Neuronal stem cell (in vitro differentiated cells): ENCODE data around the gene CIC.

Experiments used
- DNase-seq: peaks from one replicate; pipeline ENCODE4 v3.0.0-alpha.2; 2013; ENCODE audit warnings: low spot score
- H2AFZ ChIP-seq: one replicate; pipeline ENCODE4 v1.6.1; 2013; ENCODE audit warnings: mild to moderate bottlenecking, low read length, inconsistent platforms
- H2AK5ac ChIP-seq: 2 replicates; pipeline ENCODE4 v1.6.1; 2013; ENCODE audit warnings: low read depth, mild to moderate bottlenecking, inconsistent platforms, low read length, moderate library complexity, mixed read lengths
- H2BK120ac ChIP-seq: 2 replicates; pipeline ENCODE4 v1.6.1; 2013; ENCODE audit warnings: low read depth, mild to moderate bottlenecking, inconsistent platforms, low read length, moderate library complexity, mixed read lengths
- H2BK12ac ChIP-seq: one replicate; pipeline ENCODE4 v1.6.1; 2013; ENCODE audit warnings: low read length, inconsistent platforms
- H2BK15ac ChIP-seq: 2 replicates; pipeline ENCODE4 v1.6.1; 2013; ENCODE audit warnings: mild to moderate bottlenecking, low read length, inconsistent platforms, mixed read lengths
- H2BK5ac ChIP-seq: one replicate; pipeline ENCODE4 v1.6.1; 2013; ENCODE audit warnings: inconsistent platforms, mild to moderate bottlenecking, low read length, moderate library complexity
- H3K14ac ChIP-seq: one replicate; pipeline ENCODE4 v1.6.1; 2013; ENCODE audit warnings: low read length, inconsistent platforms
- H3K18ac ChIP-seq: 2 replicates; pipeline ENCODE4 v1.6.1; 2013; ENCODE audit warnings: low read length, inconsistent platforms
- H3K23ac ChIP-seq: 2 replicates; pipeline ENCODE4 v1.6.1; 2013; ENCODE audit warnings: low read depth, mild to moderate bottlenecking, mixed read lengths, low read length, inconsistent platforms; ENCODE audit not compliant: poor library complexity
- H3K27ac ChIP-seq: replicated peaks from 3 replicates; pipeline ENCODE4 v1.5.1; 2013; ENCODE audit warnings: low read length, inconsistent platforms
- H3K27me3 ChIP-seq, 3 experiments: 2 replicates each; pipeline ENCODE4 v1.6.1; 2013; ENCODE audit warnings: low read length in 3 of 3, mild to moderate bottlenecking in 2 of 3, inconsistent platforms in 1 of 3, low read depth in 1 of 3, mixed read lengths in 1 of 3, moderate library complexity in 1 of 3; ENCODE audit not compliant: control insufficient read depth in 3 of 3, insufficient read depth in 3 of 3
- H3K36me3 ChIP-seq, 2 donors: replicated peaks in 1 of 2; 2 replicates each; pipeline ENCODE4 v1.6.1; 2013; ENCODE audit warnings: low read length in 2 of 2; ENCODE audit not compliant: control insufficient read depth in 2 of 2, insufficient read depth in 2 of 2
- H3K4ac ChIP-seq: 2 replicates; pipeline ENCODE4 v1.6.1; 2013; ENCODE audit warnings: inconsistent platforms, mild to moderate bottlenecking, low read length, moderate library complexity
- H3K4me1 ChIP-seq, 2 donors: 1 replicate in 1 of 2; 2 replicates in 1 of 2; pipeline ENCODE4 v1.6.1; 2013; ENCODE audit warnings: low read length in 2 of 2, low read depth in 1 of 2; ENCODE audit not compliant: control insufficient read depth in 2 of 2, insufficient read depth in 1 of 2
- H3K4me2 ChIP-seq: one replicate; pipeline ENCODE4 v1.6.1; 2013; ENCODE audit warnings: mild to moderate bottlenecking, low read length, inconsistent platforms; ENCODE audit not compliant: insufficient read depth, poor library complexity, severe bottlenecking
- H3K4me3 ChIP-seq, 2 donors: 2 replicates each; pipeline ENCODE4 v1.5.1; 2013; ENCODE audit warnings: low read length in 2 of 2, mild to moderate bottlenecking in 2 of 2, inconsistent platforms in 1 of 2, moderate library complexity in 1 of 2
- H3K79me1 ChIP-seq: one replicate; pipeline ENCODE4 v1.6.1; 2013; ENCODE audit warnings: low read depth, mild to moderate bottlenecking, inconsistent platforms, low read length, moderate library complexity
- H3K9ac ChIP-seq: one replicate; pipeline ENCODE4 v1.6.1; 2013; ENCODE audit warnings: mild to moderate bottlenecking, low read depth, low read length, inconsistent platforms; ENCODE audit not compliant: poor library complexity
- H3K9me3 ChIP-seq, 2 donors: replicated peaks in 1 of 2; 2 replicates each; pipeline versions ENCODE3 to v1.6.1; 2013; ENCODE audit warnings: low read length in 2 of 2, mild to moderate bottlenecking in 2 of 2, inconsistent platforms in 1 of 2, low read depth in 1 of 2, mixed read lengths in 1 of 2, moderate library complexity in 1 of 2; ENCODE audit not compliant: control insufficient read depth in 2 of 2, insufficient read depth in 1 of 2
- H4K8ac ChIP-seq: one replicate; pipeline ENCODE4 v1.6.1; 2013; ENCODE audit warnings: low read depth, mild to moderate bottlenecking, inconsistent platforms, low read length, moderate library complexity
- H4K91ac ChIP-seq: one replicate; pipeline ENCODE4 v1.6.1; 2013; ENCODE audit warnings: low read length, low read depth, mild to moderate bottlenecking, inconsistent platforms; ENCODE audit not compliant: poor library complexity
- WGBS, 2 donors: extraction: QIAGEN DNeasy Blood & Tissue Kit; methylation state at CpG; one replicate each; pipeline ENCODE4 v1.1.7; 2013; ENCODE audit warnings: missing lambda C conversion rate in 2 of 2, mixed read lengths in 1 of 2; ENCODE audit not compliant: insufficient read length in 2 of 2, insufficient replicate concordance in 1 of 2; ENCODE audit errors: extremely low coverage in 2 of 2; 5-methylcytosine and 5-hydroxymethylcytosine counted together

CIC gene

GRCh38 chr19:42309686-42310085, 40.6 kb downstream of the CIC start:
- H2AK5ac ChIP-seq: peak overlapping the region; percentile 56
- no CpG with 5 or more reads among the region's 14 CpGs for WGBS, 2 donors
- no peak overlapping the region for H2BK5ac ChIP-seq
- peaks cover 0 to 5% of the 10 kb centered on the region in 2 donors for H3K4me1 ChIP-seq
- peak overlapping the region; percentile 76 for H3K18ac ChIP-seq
- H3K36me3 ChIP-seq: no peaks in the 10 kb centered on the region
- no peak overlapping the region for H3K27ac ChIP-seq
- no peak overlapping the region for H4K91ac ChIP-seq
- no peaks in the 10 kb centered on the region for H3K79me1 ChIP-seq
- peak overlapping the region; percentile 70 for H3K9ac ChIP-seq
- no peak overlapping the region for H2BK12ac ChIP-seq
- H3K4ac ChIP-seq: no peak overlapping the region
- no peak overlapping the region for H4K8ac ChIP-seq
- no peak overlapping the region for H2AFZ ChIP-seq
- no peak overlapping the region for H3K4me2 ChIP-seq
- peaks cover 0 to 12% (median 0%) of the 10 kb centered on the region in 3 experiments for H3K27me3 ChIP-seq
- H3K9me3 ChIP-seq: no peaks in the 10 kb centered on the region
- H3K4me3 ChIP-seq: no peak overlapping the region
- peak overlapping the region; percentile 32 for H2BK15ac ChIP-seq
- no peak for DNase-seq
- no peak overlapping the region for H3K23ac ChIP-seq
- peak overlapping the region; percentile 56 for H3K14ac ChIP-seq
- H2BK120ac ChIP-seq: no peak overlapping the region

DNA sequence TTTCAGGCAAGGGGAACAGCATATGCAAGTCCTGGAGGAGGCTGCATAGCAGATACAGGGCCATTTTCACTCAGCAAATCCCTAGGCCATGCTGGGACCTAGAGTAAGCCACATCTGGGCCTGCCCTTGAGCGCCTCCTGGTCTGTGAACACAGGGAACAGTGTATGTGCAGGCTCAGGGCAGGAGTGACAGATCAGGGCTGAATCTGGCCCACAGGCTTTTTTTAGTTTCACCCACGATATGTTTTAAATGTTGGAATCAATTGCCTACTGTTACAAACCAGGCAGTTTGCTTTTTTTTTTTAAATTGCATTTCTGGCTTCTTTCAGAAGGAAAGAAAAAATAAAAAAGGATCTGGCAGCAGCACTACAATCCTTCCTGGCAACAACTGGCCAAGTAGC, 42.6 kb downstream of the CIC start:
- H3K4me1 ChIP-seq: peaks cover 4 to 5% of the 10 kb centered on the region in 2 donors
- H3K23ac ChIP-seq: no peak overlapping the region
- no peak overlapping the region for H3K27ac ChIP-seq
- no peak for DNase-seq
- H3K36me3 ChIP-seq: no peaks in the 10 kb centered on the region
- no peak overlapping the region for H2BK120ac ChIP-seq
- H3K4ac ChIP-seq: no peak overlapping the region
- peaks cover 0 to 17% (median 0%) of the 10 kb centered on the region in 3 experiments for H3K27me3 ChIP-seq
- no peaks in the 10 kb centered on the region for H3K79me1 ChIP-seq
- no peak overlapping the region for H4K91ac ChIP-seq
- H4K8ac ChIP-seq: no peak overlapping the region
- no peak overlapping the region for H3K14ac ChIP-seq
- H2AK5ac ChIP-seq: peak overlapping the region; percentile 68
- H2BK15ac ChIP-seq: no peak overlapping the region
- H3K9me3 ChIP-seq: no peaks in the 10 kb centered on the region
- H3K18ac ChIP-seq: no peak overlapping the region
- no peak overlapping the region for H3K4me3 ChIP-seq
- H2BK12ac ChIP-seq: no peak overlapping the region
- no peak overlapping the region for H3K4me2 ChIP-seq
- H3K9ac ChIP-seq: no peak overlapping the region
- no CpG with 5 or more reads among the region's 2 CpGs for WGBS, 2 donors
- no peak overlapping the region for H2BK5ac ChIP-seq
- no peak overlapping the region for H2AFZ ChIP-seq

GRCh38 chr19:42312370-42312769, 43.3 kb downstream of the CIC start:
- no peaks in the 10 kb centered on the region for H3K36me3 ChIP-seq
- H3K9ac ChIP-seq: no peak overlapping the region
- H2BK12ac ChIP-seq: no peak overlapping the region
- no peak overlapping the region for H3K4ac ChIP-seq
- no peak overlapping the region for H3K4me2 ChIP-seq
- WGBS, 2 donors: no CpG with 5 or more reads among the region's 5 CpGs
- H4K91ac ChIP-seq: no peak overlapping the region
- H3K79me1 ChIP-seq: no peaks in the 10 kb centered on the region
- peaks cover 0 to 17% (median 0%) of the 10 kb centered on the region in 3 experiments for H3K27me3 ChIP-seq
- H3K4me1 ChIP-seq: peaks cover 5 to 8% of the 10 kb centered on the region in 2 donors
- H2AK5ac ChIP-seq: peak overlapping the region; percentile 2
- H3K27ac ChIP-seq: no peak overlapping the region
- H3K9me3 ChIP-seq: no peaks in the 10 kb centered on the region
- H2BK120ac ChIP-seq: no peak overlapping the region
- H2AFZ ChIP-seq: peak overlapping the region; percentile 96
- no peak overlapping the region for H2BK15ac ChIP-seq
- no peak for DNase-seq
- H4K8ac ChIP-seq: no peak overlapping the region
- no peak overlapping the region for H3K14ac ChIP-seq
- H2BK5ac ChIP-seq: no peak overlapping the region
- H3K4me3 ChIP-seq: no peak overlapping the region
- H3K18ac ChIP-seq: peak overlapping the region; percentile 16
- H3K23ac ChIP-seq: peak overlapping the region; percentile 83

GRCh38 chr19:42313096-42313839, 44.2 kb downstream of the CIC start, which contains the start of gene TMEM145:
TSS of gene TMEM145 (plus strand) at chr19:42313309. CDS start at chr19:42313377, 68 bp downstream.
- Histone ChIP-seq H2AK5ac (peak within 1 kb of the TSS; percentile 2), H3K27ac (no peak within 1 kb of the TSS)
- WGBS, 2 donors: no CpG with 5 or more reads among the region's 67 CpGs

More at GRCh38 chr19:42313096-42313839, 44.2 kb downstream of the CIC start, which contains the start of gene TMEM145:
- Histone ChIP-seq H2BK5ac (no peak within 1 kb of the TSS), H4K8ac (no peak within 1 kb of the TSS), H3K9ac (peak within 1 kb of the TSS; percentile 44), H3K27me3 (peaks cover 0 to 17% (median 0%) of the 10 kb centered on the region in 3 experiments), H3K4me2 (peak within 1 kb of the TSS; percentile 98), H3K4me1 (peaks cover 5 to 8% of the 10 kb centered on the region in 2 donors), H2AFZ (peak within 1 kb of the TSS; percentile 96), H2BK15ac (no peak within 1 kb of the TSS), H2BK120ac (no peak within 1 kb of the TSS), H3K9me3 (no peaks in the 10 kb centered on the region), H3K4me3 (peak within 1 kb of the TSS; percentile 52 to 79), H3K79me1 (no peaks in the 10 kb centered on the region), H3K36me3 (no peaks in the 10 kb centered on the region), H2BK12ac (no peak within 1 kb of the TSS), H3K18ac (peak within 1 kb of the TSS; percentile 85), H3K14ac (no peak within 1 kb of the TSS), H4K91ac (no peak within 1 kb of the TSS), H3K23ac (peak within 1 kb of the TSS; percentile 83), H3K4ac (no peak within 1 kb of the TSS)
- DNase-seq: peak; percentile 51
